NOMO-1 (cell line): ENCODE measurements around the gene REEP2.
"Not testable (repeated sequence)": the region's sequence is repeated elsewhere in the genome, so short reads cannot be mapped to it uniquely, and the experiment has no call there.

Source experiments
- DNase-seq, 2 experiments: peaks; one replicate each; lab custom pipeline; 2025; ENCODE audit not compliant: unreplicated experiment in 2 of 2; lab: John Stamatoyannopoulos, UW

The REEP2 gene

DNA sequence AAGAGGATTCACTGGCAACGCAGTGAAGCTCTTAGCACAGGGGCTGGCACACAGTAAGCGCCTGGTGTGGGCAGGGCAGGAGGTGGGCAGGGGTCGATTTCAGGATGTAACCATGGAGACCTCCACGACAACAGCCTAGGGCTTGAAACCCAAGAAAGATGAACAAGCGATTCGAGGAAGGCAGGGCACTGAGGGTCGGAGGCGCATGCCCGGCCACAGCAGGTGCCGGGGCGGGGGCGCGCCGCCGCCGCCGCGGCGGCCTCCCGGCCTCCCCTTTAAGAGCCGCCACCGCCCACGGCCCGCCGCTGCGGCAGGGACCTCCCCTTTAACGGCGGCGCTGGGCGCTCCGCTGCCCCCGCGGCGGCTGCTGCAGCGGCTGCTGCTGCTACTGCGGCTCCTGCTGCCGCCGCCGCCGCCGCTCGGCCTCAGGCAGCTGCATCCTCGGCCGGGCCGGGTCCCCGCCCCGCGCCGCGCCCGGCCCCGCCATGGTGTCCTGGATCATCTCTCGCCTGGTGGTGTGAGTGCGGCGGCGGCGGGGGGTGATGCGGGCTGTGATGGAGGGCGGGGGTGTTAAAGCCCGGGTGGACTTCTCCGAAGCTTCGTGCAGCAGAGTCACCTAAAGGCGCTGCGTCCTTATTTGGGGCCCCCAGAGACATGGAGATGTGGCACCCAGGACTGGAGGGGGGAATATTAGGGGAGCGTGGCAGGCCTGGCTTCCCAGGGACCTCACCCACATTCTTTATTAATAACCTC lies at the start of gene REEP2:
Gene REEP2 (plus strand): TSS at position 334 of the 753 bp plus-strand sequence. CDS start 152 bp downstream, at position 486.
- peak; percentile 15 to 29 for DNase-seq

GRCh38 chr5:138389332-138389731 lies 49.5 kb upstream of the REEP2 start:
- no peak for DNase-seq

DNA sequence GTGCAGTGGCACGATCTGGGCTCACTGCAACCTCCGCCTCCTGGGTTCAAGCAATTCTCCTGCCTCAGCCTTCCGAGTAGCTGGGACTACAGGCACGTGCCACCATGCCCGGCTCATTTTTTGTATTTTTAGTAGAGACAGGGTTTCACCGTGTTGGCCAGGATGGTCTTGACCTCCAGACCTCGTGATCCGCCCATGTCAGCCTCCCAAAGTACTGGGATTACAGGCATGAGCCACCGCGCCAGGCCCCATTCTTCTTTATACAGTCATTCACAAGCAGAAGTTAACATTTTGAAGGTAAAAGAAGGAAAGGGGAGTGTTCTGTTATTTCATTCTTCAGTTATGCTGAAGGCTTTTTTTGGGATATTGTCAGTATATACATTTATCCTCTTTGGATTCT lies 48.9 kb upstream of the REEP2 start:
- DNase-seq, result not testable (repeated sequence)

GRCh38 chr5:138391859-138392386 lies 46.9 kb upstream of the REEP2 start:
- DNase-seq, result no peak

DNA sequence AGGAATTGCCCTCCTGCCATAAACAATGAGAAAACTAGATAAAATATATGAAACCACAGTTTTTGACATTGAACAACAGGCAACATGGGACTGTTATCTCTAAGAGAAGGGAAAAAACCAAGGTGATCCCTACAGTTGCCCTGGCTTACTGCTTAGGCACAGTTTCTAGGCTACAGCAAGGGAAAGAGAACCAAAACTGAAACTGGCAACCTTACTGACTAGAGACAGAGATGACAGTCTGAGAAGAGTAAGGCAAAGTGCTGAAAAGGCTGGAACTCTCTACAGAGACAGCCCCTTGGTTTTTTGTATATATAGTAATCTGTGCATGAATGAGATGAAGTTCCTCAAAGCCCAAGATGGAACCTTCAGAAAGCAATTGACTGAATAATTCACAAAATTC lies 36.2 kb upstream of the REEP2 start:
- DNase-seq, result no peak

DNA sequence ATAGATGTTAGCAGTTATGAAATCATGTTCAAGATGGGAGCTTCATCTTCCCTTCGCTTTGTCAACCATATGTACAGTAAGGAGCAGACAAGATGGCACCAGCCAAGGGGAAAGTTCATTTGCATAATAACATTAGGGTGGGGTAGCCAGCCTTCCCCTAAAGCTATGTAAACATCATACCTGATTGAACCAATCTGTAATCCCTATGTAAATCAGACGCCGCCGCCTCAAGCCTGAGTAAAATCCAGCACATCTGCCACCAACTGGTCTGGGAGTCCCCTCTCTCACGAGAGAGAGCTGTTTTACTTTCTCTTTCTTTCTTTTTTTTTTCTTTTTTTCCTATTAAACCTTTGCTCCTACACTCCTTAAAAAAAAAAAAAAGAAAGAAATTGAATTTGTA lies 30.8 kb upstream of the REEP2 start:
- DNase-seq, result no peak

GRCh38 chr5:138410996-138411640 lies 27.7 kb upstream of the REEP2 start:
- not testable (repeated sequence) for DNase-seq

- no peak for DNase-seq
Measured at GRCh38 chr5:138418444-138418843, 20.4 kb upstream of the REEP2 start.

- DNase-seq, result no peak
Measured at GRCh38 chr5:138425079-138425478, 13.8 kb upstream of the REEP2 start.

DNA sequence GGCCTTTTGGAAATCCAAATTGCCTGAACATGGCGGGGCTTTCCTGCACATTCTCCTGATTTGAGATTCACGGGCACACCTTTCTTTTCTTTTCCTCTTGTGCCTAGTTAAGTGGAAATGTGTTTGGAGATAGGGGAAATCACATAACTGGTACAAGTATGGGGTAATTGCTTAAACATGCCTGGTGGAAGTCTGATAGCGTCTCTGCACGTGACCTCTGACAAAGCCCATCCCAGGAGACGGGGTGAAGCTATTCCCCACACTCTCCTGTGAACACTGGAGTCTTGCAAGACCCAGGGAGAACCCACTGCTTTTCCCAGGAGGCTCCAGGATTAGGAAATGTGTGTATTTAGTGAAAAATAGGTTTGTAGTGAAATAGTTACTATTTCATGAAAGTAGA lies 2.9 kb upstream of the REEP2 start:
- DNase-seq, result no peak

DNA sequence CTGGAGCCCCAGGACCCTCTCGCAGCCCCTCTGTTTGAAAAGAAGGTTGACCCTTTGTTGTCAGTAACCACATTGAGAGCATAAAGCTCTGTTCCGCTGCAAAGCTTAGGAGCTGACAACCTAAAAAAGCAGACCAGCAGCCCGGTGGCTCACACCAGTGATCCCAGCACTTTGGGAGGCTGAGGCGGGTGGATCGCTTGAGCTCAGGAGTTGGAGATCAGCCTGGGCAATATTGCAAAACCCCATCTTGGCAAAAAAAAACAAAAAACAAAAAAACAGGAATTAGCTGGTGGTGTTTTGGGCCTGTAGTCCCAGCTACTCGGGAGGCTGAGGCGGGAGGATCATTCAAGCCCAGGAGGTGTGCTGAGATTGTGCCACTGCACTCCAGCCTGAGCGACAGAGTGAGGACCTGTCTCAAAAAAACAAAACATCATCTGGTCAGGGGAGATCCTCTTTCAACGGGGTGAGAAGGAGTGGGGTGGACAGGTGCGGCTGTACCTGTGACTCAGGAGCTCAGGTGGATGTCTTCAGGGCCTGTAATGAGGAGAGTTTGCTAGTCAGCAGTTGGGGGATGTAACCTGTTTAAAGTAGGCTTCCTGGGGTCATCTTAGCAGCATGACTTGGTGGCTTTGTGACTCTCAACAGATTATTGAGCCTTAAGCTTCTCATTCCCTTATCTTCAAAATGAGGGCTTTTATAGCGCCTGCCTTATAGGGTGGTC lies 694 bp upstream of the REEP2 start:
- DNase-seq, result no peak

DNA sequence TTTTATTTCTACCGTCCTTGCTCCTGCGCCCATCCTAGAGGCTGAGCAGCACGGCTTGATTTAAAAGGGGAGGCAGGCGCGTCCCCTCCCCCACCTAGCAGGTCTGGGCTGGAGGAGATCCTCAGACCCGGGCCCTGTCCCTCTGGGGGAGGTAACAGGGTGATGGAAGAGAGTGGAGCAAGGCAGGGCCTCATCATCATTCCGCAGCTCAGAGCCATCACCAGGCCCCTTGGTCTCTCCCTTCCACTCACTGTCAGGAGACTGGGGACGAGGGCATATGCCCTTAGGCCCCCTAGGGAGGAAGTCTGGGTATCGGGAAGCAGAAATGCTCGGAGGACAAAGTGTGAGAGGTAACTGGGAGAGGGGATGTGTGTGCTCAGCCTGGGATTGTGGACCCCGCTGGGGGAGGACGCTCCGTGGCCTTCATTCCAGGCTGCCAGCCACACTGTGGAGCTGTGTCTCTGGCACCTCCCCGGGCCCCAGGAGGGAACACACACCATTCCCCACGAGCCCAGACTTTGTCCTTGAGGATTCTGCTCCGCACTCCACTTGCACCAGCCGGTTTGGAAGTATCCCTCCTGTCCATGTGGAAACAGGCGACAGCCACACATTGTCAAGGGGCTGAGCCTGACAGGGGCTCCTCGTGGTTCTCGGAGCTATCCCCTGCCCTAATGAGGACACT lies 761 bp downstream of the REEP2 start:
- no peak for DNase-seq

GRCh38 chr5:138440159-138441073 lies 1.6 kb downstream of the REEP2 start:
- DNase-seq, result no peak

DNA sequence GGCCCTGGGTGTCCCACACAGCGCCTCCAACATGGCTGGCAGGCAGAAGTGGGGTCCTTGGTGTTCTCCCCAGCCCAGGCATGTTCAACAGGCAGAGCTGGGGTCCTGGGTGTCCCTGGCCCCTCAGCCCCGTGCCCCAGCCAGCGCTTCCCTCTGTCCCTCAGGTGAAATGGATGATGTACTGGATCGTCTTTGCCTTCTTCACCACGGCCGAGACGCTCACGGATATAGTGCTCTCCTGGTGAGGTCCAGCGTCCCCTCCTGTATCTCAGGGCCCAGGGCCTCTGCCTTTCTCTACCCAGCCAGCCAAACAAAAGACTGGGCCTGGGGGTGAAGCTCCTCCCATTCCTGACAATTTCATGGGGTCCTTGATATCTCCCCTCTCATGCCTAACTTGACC lies 2.4 kb downstream of the REEP2 start:
- DNase-seq, result no peak

- DNase-seq, result no peak
Measured at GRCh38 chr5:138444078-138444773, 5.4 kb downstream of the REEP2 start.

DNA sequence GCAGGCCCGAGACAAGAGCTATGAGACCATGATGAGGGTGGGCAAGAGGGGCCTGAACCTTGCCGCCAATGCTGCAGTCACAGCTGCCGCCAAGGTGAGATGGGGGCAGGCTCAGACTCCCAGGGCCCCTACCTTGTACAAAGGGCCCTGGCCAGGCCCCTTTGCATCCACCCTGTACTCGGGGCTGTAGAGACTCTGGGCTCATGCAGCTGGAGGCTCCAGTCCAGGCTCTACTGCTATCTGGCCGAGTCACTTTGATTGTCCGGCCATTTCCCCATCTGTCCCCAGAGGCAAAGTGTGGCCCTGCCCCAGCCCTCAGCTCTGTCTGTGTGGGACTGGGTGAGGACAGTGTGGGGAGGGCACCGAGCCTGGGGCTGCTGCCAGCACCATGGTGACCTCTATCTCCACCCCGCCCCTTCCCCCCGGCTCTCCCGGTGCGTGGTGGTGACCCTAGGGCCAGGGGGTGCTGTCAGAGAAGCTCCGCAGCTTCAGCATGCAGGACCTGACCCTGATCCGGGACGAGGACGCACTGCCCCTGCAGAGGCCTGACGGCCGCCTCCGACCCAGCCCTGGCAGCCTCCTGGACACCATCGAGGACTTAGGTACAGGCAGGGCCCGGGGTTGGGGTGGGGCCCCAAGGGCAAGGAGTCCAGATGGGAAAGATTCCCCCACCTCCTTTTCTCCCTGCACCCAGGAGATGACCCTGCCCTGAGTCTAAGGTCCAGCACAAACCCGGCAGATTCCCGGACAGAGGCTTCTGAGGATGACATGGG lies 6.1 kb downstream of the REEP2 start:
- no peak for DNase-seq

DNA sequence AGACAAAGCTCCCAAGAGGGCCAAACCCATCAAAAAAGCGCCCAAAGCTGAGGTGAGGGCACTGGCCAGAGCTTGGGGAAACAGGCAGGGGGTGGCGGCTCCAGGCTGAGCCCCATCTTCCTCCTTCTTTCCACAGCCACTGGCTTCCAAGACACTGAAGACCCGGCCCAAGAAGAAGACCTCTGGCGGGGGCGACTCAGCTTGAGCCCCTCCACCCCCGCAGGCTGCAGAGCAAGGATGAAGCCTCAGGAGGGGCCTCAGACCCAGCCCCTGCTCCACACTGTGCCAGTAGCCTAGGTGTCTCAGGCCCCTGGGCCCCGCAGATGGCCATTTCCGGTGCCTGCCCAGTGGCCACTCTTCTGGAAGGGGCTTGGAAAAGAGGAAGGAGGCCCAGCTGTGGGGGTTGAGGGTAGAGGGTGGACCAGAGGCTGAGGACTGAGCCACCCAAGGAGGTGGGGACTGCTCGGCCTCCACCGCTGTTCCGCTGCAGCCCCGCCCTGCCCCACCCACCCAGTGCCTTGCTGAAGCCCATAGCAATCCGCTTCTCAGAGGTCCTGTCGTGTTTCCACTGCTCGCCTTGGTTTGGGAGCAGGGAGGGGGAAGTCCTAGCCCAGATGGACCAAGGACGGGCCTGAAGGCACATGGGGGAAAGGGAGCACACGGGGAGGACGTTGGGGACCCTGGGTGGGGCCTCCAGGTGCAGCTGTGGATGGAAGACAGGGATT lies 6.9 kb downstream of the REEP2 start:
- DNase-seq, result no peak

DNA sequence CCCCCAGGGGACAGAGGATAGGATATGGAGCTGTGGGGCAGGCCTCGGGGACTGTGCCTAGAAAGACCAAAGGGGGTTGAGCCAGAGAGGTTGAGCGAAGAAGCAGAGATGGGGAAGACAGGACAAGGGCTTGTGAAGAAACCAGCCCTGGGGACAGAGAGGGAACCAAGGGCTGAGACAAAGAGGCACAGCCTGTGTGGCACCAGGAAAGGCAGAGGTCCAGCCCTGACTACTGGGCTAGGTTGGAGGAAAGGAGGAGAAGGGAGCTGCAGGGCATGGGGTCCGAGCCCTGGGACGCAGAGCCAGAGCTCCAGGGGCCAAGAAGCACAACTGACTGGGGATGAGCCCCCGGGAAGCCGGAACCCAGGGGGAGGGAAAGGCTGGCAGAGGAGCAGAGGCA lies 9.2 kb downstream of the REEP2 start:
- DNase-seq, result no peak
